ENCODE measurements around the gene BACE2. TPM values are rescaled to one million over a fixed set of nuclear protein-coding genes. Genes with fewer than 3 reads are reported as not detected.

The BACE2 gene
- total and polyA plus RNA-seq, 2 donors (not counting 1 experiment from before 2014, with no cell fraction given) = 18.4 to 40.8 TPM

GRCh38 chr21:41256771-41257702, 89.1 kb downstream of the BACE2 start:
- H3K36me3 ChIP-seq (replicated peaks in 1 of 2; ENCODE audit: control extremely low read depth in 1 of 2, control insufficient read depth in 1 of 2, extremely low read depth in 1 of 2, insufficient read depth in 2 of 2, low read length in 1 of 2) = peaks cover 0 to 56% of the 10 kb centered on the region in 2 experiments
- POLR2A ChIA-PET = no interaction called here
- H2AFZ ChIP-seq (ENCODE audit: insufficient read depth, low read depth, low read length, poor library complexity, severe bottlenecking) = no peak overlapping the region
- ATAC-seq (ENCODE audit: low read depth) (no peak), DNase-seq (no peak)
- no peak overlapping the region for H3K4me2 ChIP-seq (replicated peaks; ENCODE audit: low read depth, low read length, poor library complexity, severe bottlenecking)
- H3K79me2 ChIP-seq (ENCODE audit: control insufficient read depth, insufficient read depth, low read length) = no peaks in the 10 kb centered on the region
- intact Hi-C loops (cut with micrococcal nuclease) = no loop called here
- TF ChIP-seq EZH2 (IDR thresholded peaks at IDR 0.05; ENCODE audit: borderline replicate concordance, insufficient read depth, low read depth, low read length, poor library complexity, severe bottlenecking) (no peak), CTCF (IDR thresholded peaks at IDR 0.05) (no peak)
- H3K4me3 ChIP-seq (ENCODE audit: control extremely low read depth in 1 of 5, extremely low read depth in 1 of 5, insufficient read depth in 1 of 5, low read depth in 2 of 5, low read length in 4 of 5) = no peak overlapping the region
- H3K4me1 ChIP-seq (ENCODE audit: control insufficient read depth in 2 of 2, insufficient read depth in 2 of 2, low read length in 2 of 2) = peaks cover 0 to 14% of the 10 kb centered on the region in 2 donors
- H3K4me1 Mint-ChIP-seq = peaks cover 11% of the 10 kb centered on the region
- peaks cover 5% of the 10 kb centered on the region for H4K20me1 ChIP-seq (ENCODE audit: control insufficient read depth, insufficient read depth, low read length, poor library complexity, severe bottlenecking)
- H3K27ac ChIP-seq (ENCODE audit: low read length in 2 of 2) = no peak overlapping the region
- H3K9me3 ChIP-seq (ENCODE audit: control extremely low read depth in 1 of 3, control insufficient read depth in 2 of 3, insufficient read depth in 1 of 3, low read length in 2 of 3) = peaks cover 0 to 12% (median 5%) of the 10 kb centered on the region in 3 donors
- no peaks in the 10 kb centered on the region for H3K9me3 Mint-ChIP-seq (ENCODE audit: insufficient read depth)
- no peak overlapping the region for H3K9ac ChIP-seq (ENCODE audit: low read length)
- H3K27me3 Mint-ChIP-seq = no peaks in the 10 kb centered on the region
- no peak overlapping the region for H3K4me3 Mint-ChIP-seq
- H3K27ac Mint-ChIP-seq = no peak overlapping the region
- 95% methylated on average over 12 of the region's 22 CpGs for WGBS (ENCODE audit: insufficient coverage)
- no peaks in the 10 kb centered on the region for H3K27me3 ChIP-seq (replicated peaks in 1 of 4; ENCODE audit: control extremely low read depth in 1 of 4, control insufficient read depth in 3 of 4, insufficient read depth in 4 of 4, low read length in 3 of 4)
- CTCF ChIA-PET = no interaction called here

DNA sequence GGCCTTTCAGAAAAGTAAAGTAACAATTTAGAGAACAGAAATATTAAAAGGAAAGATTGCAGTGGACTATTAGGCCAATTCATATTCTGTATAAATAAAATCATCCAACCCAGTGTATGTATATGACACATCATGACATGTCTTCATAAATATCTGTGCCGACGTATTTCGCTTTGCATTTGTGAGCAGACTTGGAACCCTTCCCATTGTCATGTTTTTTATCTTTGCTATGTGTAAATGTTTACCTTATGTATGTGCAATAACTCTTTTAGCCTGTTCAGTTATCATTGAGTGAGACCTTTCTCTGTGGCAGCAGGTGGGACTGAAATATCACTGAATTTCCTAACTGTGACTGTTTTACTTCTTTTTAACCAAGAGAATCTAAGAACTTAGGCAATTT, 90.7 kb downstream of the BACE2 start:
- Histone ChIP-seq H2AFZ (ENCODE audit: insufficient read depth, low read depth, low read length, poor library complexity, severe bottlenecking) (no peak overlapping the region), H3K27me3 (replicated peaks in 1 of 4; ENCODE audit: control extremely low read depth in 1 of 4, control insufficient read depth in 3 of 4, insufficient read depth in 4 of 4, low read length in 3 of 4) (no peaks in the 10 kb centered on the region), H3K4me3 (ENCODE audit: control extremely low read depth in 1 of 5, extremely low read depth in 1 of 5, insufficient read depth in 1 of 5, low read depth in 2 of 5, low read length in 4 of 5) (no peak overlapping the region), H3K79me2 (ENCODE audit: control insufficient read depth, insufficient read depth, low read length) (no peaks in the 10 kb centered on the region), H4K20me1 (ENCODE audit: control insufficient read depth, insufficient read depth, low read length, poor library complexity, severe bottlenecking) (no peaks in the 10 kb centered on the region), H3K36me3 (replicated peaks in 1 of 2; ENCODE audit: control extremely low read depth in 1 of 2, control insufficient read depth in 1 of 2, extremely low read depth in 1 of 2, insufficient read depth in 2 of 2, low read length in 1 of 2) (peaks cover 0 to 42% of the 10 kb centered on the region in 2 experiments), H3K4me1 (ENCODE audit: control insufficient read depth in 2 of 2, insufficient read depth in 2 of 2, low read length in 2 of 2) (peaks cover 0 to 14% of the 10 kb centered on the region in 2 donors), H3K9me3 (ENCODE audit: control extremely low read depth in 1 of 3, control insufficient read depth in 2 of 3, insufficient read depth in 1 of 3, low read length in 2 of 3) (peaks cover 1 to 10% (median 5%) of the 10 kb centered on the region in 3 donors), H3K9ac (ENCODE audit: low read length) (no peak overlapping the region), H3K27ac (ENCODE audit: low read length in 2 of 2) (no peak overlapping the region), H3K4me2 (replicated peaks; ENCODE audit: low read depth, low read length, poor library complexity, severe bottlenecking) (no peak overlapping the region)
- ChIA-PET CTCF (interaction anchor here (1.3 kb wide), 1 partner anchor 25 kb away, joined by 6 read pairs; no protein-coding TSS in a partner anchor), POLR2A (no interaction called here)
- Mint-ChIP-seq H3K27ac (no peak overlapping the region), H3K27me3 (no peaks in the 10 kb centered on the region), H3K4me1 (peaks cover 11% of the 10 kb centered on the region), H3K4me3 (no peak overlapping the region), H3K9me3 (ENCODE audit: insufficient read depth) (peaks cover 2% of the 10 kb centered on the region)
- TF ChIP-seq EZH2 (IDR thresholded peaks at IDR 0.05; ENCODE audit: borderline replicate concordance, insufficient read depth, low read depth, low read length, poor library complexity, severe bottlenecking) (no peak), CTCF (IDR thresholded peaks at IDR 0.05) (no peak)
- DNase-seq = no peak
- intact Hi-C loops (cut with micrococcal nuclease) = no loop called here
- WGBS (ENCODE audit: insufficient coverage) = no CpG with 5 or more reads among the region's 3 CpGs
- ATAC-seq (ENCODE audit: low read depth) = no peak
